HEK293 (cell line): Measurements from ENCODE around the gene SEPTIN5.

Source experiments
- PRDM1 ChIP-seq: fragments of 450-650 bp; formaldehyde crosslinking; IDR thresholded peaks from 2 replicates; pipeline ENCODE4; 2016; ENCODE audit warnings: missing biosample characterization, missing genetic modification characterization
- TCF7L2 ChIP-seq: IDR thresholded peaks from 2 replicates; pipeline ENCODE4 v1.6.1; 2011; ENCODE audit warnings: low read depth, mild to moderate bottlenecking, inconsistent platforms, low read length, moderate library complexity, borderline replicate concordance
- ZNF302 ChIP-seq: fragments of 450-650 bp; formaldehyde crosslinking; IDR thresholded peaks from 2 replicates; pipeline ENCODE4 v1.5.1; 2016; ENCODE audit warnings: missing biosample characterization, missing genetic modification characterization, low read depth
- ZNF529 ChIP-seq: fragments of 450-650 bp; formaldehyde crosslinking; IDR thresholded peaks from 2 replicates; pipeline ENCODE4 v1.5.1; 2017; ENCODE audit warnings: missing genetic modification characterization, missing biosample characterization; ENCODE audit not compliant: insufficient replicate concordance
- TF ChIP-seq, protein P1 (sequence below): fragments of 450-650 bp; formaldehyde crosslinking; IDR thresholded peaks from 2 replicates; pipeline ENCODE4 v1.5.1; 2016; ENCODE audit warnings: missing biosample characterization, missing genetic modification characterization, low read depth
- TF ChIP-seq, protein P2 (sequence below): fragments of 450-650 bp; formaldehyde crosslinking; IDR thresholded peaks from 2 replicates; pipeline ENCODE4 v1.5.1; 2016; ENCODE audit warnings: missing biosample characterization, missing genetic modification characterization

DNA sequence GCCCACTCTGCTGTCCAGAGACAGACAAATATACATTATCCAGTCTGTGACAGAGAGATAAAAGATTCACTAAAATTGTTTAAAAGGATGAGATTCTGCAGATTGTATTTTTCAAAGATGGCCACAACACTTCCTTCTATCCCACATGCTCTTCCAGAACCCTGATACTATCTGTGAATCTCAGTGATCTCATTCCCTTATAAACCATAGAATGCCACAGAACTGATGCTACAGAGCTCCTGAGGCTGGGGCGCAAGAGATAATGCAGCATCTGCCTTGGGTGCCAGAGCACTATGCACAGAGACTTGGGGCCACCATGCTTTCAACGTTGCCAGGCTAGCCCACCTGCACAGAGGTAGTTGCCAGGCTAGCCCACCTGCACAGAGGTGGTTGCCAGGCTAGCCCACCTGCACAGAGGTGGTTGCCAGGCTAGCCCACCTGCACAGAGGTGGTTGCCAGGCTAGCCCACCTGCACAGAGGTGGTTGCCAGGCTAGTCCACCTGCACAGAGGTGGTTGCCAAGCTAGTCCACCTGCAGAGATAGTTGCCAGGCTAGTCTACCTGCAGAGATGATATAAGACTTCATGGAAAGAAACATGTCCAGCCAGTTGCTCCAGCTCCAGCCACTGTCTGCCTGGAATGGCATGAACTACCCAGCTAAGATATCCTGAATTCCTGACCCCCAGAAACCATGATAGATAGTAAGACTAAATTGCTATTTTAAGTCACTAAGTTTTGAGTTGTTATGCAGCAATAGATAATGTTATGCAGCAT lies 17.6 kb upstream of the SEPTIN5 start:
- TF ChIP-seq, protein P1, sequence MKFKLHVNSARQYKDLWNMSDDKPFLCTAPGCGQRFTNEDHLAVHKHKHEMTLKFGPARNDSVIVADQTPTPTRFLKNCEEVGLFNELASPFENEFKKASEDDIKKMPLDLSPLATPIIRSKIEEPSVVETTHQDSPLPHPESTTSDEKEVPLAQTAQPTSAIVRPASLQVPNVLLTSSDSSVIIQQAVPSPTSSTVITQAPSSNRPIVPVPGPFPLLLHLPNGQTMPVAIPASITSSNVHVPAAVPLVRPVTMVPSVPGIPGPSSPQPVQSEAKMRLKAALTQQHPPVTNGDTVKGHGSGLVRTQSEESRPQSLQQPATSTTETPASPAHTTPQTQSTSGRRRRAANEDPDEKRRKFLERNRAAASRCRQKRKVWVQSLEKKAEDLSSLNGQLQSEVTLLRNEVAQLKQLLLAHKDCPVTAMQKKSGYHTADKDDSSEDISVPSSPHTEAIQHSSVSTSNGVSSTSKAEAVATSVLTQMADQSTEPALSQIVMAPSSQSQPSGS (tag by site-specific recombination) = no peak
- TF ChIP-seq, protein P2, sequence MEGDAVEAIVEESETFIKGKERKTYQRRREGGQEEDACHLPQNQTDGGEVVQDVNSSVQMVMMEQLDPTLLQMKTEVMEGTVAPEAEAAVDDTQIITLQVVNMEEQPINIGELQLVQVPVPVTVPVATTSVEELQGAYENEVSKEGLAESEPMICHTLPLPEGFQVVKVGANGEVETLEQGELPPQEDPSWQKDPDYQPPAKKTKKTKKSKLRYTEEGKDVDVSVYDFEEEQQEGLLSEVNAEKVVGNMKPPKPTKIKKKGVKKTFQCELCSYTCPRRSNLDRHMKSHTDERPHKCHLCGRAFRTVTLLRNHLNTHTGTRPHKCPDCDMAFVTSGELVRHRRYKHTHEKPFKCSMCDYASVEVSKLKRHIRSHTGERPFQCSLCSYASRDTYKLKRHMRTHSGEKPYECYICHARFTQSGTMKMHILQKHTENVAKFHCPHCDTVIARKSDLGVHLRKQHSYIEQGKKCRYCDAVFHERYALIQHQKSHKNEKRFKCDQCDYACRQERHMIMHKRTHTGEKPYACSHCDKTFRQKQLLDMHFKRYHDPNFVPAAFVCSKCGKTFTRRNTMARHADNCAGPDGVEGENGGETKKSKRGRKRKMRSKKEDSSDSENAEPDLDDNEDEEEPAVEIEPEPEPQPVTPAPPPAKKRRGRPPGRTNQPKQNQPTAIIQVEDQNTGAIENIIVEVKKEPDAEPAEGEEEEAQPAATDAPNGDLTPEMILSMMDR (tag by site-specific recombination) = no peak
- TF ChIP-seq TCF7L2 = no peak
- TF ChIP-seq PRDM1 (tag by site-specific recombination) = no peak
- no peak for TF ChIP-seq ZNF529
- TF ChIP-seq ZNF302 (tag by site-specific recombination) = no peak
